ENCODE results near the gene GSDMA. TPM values are rescaled to one million over a fixed set of nuclear protein-coding genes. Genes with fewer than 3 reads are reported as not detected.

Gene GSDMA
- total and polyA plus RNA-seq, 9 of the 15 experiments (the other 6 are each of a cell fraction or from before 2014, with no cell fraction given) = 0.04 to 0.13 (median 0.07) TPM; not detected in 2

GRCh38 chr17:39928858-39929645 is 33.8 kb upstream of the GSDMA start:
- Histone ChIP-seq H3K4me1 (replicated peaks in 1 of 2; ENCODE audit: control insufficient read depth in 2 of 2, insufficient read depth in 2 of 2, low read length in 2 of 2) (peaks cover 27 to 45% of the 10 kb centered on the region in 2 experiments), H3K79me2 (ENCODE audit: control insufficient read depth, insufficient read depth, low read length) (peaks cover 31% of the 10 kb centered on the region), H4K20me1 (replicated peaks; ENCODE audit: control insufficient read depth, insufficient read depth, low read length) (0 out of 2 replicates have a peak, but pooled peaks cover 14% of the 10 kb centered on the region), H3K9me3 (replicated peaks; ENCODE audit: control insufficient read depth, insufficient read depth, low read depth, low read length) (no peaks in the 10 kb centered on the region), H2AFZ (ENCODE audit: low read depth, low read length) (peak overlapping the region; percentile 7; the same call in 1 of the 2 replicates), H3K4me3 (0 out of 2 replicates have a peak overlapping the region, but pooled peaks have one; percentile 97), H3K4me2 (ENCODE audit: insufficient read depth, low read length) (peak overlapping the region; percentile 95), H3K27me3 (ENCODE audit: control insufficient read depth in 2 of 2, insufficient read depth in 2 of 2, low read length in 2 of 2) (no peaks in the 10 kb centered on the region), H3K36me3 (ENCODE audit: control insufficient read depth, insufficient read depth, low read length) (peaks cover 4% of the 10 kb centered on the region; the same call in 2 of the 3 replicates), H3K9ac (ENCODE audit: insufficient read depth in 1 of 2, low read depth in 2 of 2, low read length in 2 of 2) (peak overlapping the region; percentile 83 to 97; a peak in 2 of 4 replicates), H3K9me1 (ENCODE audit: control insufficient read depth, insufficient read depth, low read length) (peaks cover 4% of the 10 kb centered on the region), H3K27ac (ENCODE audit: extremely low read depth, low read depth, low read length) (peak overlapping the region; percentile 76)
- no TSS peak for BruUV-seq (replicated peaks)
- in situ Hi-C loops (cut with MboI) = no loop called here
- FAIRE-seq = peak; percentile 85
- POLR2A ChIA-PET = interaction anchor here (0.6 kb wide), 2 partner anchors 13 to 742 kb away, joined by 3 read pairs; no protein-coding TSS in a partner anchor
- 8% methylated on average over 8 of the region's 8 CpGs for WGBS (ENCODE audit: insufficient coverage, low coverage, missing lambda C conversion rate)
- peak in 1 of 4 experiments; percentile 59 for DNase-seq (ENCODE audit: extremely low read depth in 1 of 4, low spot score in 3 of 4)
- no peak for ATAC-seq
- intact Hi-C loops (cut with micrococcal nuclease) = no loop called here
- CTCF ChIA-PET (ENCODE audit: low intra/inter-chr PET ratio) = interaction anchor here (1.0 kb wide), 1 partner anchor 30 kb away, joined by 4 read pairs; no protein-coding TSS in a partner anchor
- TF ChIP-seq SRSF1 (IDR thresholded peaks at IDR 0.05; ENCODE audit: low read depth, low read length) = no peak
- TF ChIP-seq ZNF282 (CRISPR knock-in tag; IDR thresholded peaks at IDR 0.05) = no peak
- TF ChIP-seq TBL1XR1 (IDR thresholded peaks at IDR 0.05; ENCODE audit: low read length in 2 of 2) = 0 out of 4 replicates have a peak, but pooled peaks of 1 of the 2 experiments have one; percentile 44
- TF ChIP-seq CBFA2T3 (IDR thresholded peaks at IDR 0.05) = peak; percentile 39; the same call in 1 of the 2 replicates
- TF ChIP-seq ATF3 (IDR thresholded peaks at IDR 0.05) = peak; percentile 92
- TF ChIP-seq ATF3 (CRISPR knock-in tag; conservative IDR thresholded peaks at IDR 0.05) = no peak
- peak; percentile 59; the same call in 1 of the 2 replicates for TF ChIP-seq SOX6 (IDR thresholded peaks at IDR 0.05)
- TF ChIP-seq ZNF318 (IDR thresholded peaks at IDR 0.05; ENCODE audit: borderline replicate concordance in 1 of 2, low read depth in 1 of 2) = peak in 1 of 2 experiments; percentile 53; a peak in 1 of 4 replicates
- 0 out of 2 replicates have a peak, but pooled peaks have one; percentile 39 for TF ChIP-seq ARID3A (IDR thresholded peaks at IDR 0.05; ENCODE audit: borderline replicate concordance, low read depth, low read length)

Measured in K562 (cell line).